HepG2 (cell line): ENCODE results near the gene SOX12. TPM values are rescaled to one million over a fixed set of nuclear protein-coding genes. Genes with fewer than 3 reads are reported as not detected.
A peak's percentile ranks its signal among the peaks of the same experiment; 100 is the strongest.

Experiments
- ATRX ChIP-seq: sonication (generic); formaldehyde crosslinking; IDR thresholded peaks from 2 replicates; pipeline ENCODE4 v1.4.0; 2020; ENCODE audit warnings: missing genetic modification reagents, borderline replicate concordance
- FOXA3 ChIP-seq: IDR thresholded peaks from 2 replicates; pipeline ENCODE4 v1.6.1; 2016; ENCODE audit warnings: missing genetic modification reagents, missing compliant biosample characterization
- IKZF5 ChIP-seq: IDR thresholded peaks from 2 replicates; pipeline ENCODE4 v1.6.1; 2018; ENCODE audit warnings: missing genetic modification reagents, mild to moderate bottlenecking, missing compliant biosample characterization
- MLLT10 ChIP-seq: sonication (generic); formaldehyde crosslinking; IDR thresholded peaks from 2 replicates; pipeline ENCODE4 v1.4.0; 2020; ENCODE audit warnings: missing genetic modification reagents
- NCOA2 ChIP-seq: sonication (generic); formaldehyde crosslinking; IDR thresholded peaks from 2 replicates; pipeline ENCODE4 v1.8.0; 2022; ENCODE audit warnings: inconsistent platforms
- SKIL ChIP-seq: sonication (generic); formaldehyde crosslinking; IDR thresholded peaks from 2 replicates; pipeline ENCODE4 v1.8.0; 2022; ENCODE audit warnings: missing genetic modification reagents, mild to moderate bottlenecking, moderate library complexity, borderline replicate concordance
- TIGD3 ChIP-seq: sonication (generic); formaldehyde crosslinking; IDR thresholded peaks from 2 replicates; pipeline ENCODE4 v1.5.1; 2020; ENCODE audit warnings: mild to moderate bottlenecking, missing genetic modification reagents, borderline replicate concordance
- U2AF1 ChIP-seq: fragments of 200-400 bp; formaldehyde crosslinking; optimal IDR thresholded peaks from 2 replicates; pipeline ENCODE3; 2017; ENCODE audit warnings: mild to moderate bottlenecking, low read depth, low read length
- ZBTB10 ChIP-seq: sonication (generic); formaldehyde crosslinking; IDR thresholded peaks from 2 replicates; pipeline ENCODE4 v1.4.0; 2020; ENCODE audit warnings: missing genetic modification reagents, borderline replicate concordance
- ZFP36 ChIP-seq: fragments of 150-350 bp; IDR thresholded peaks from 2 replicates; pipeline ENCODE4 v1.6.1; 2018; ENCODE audit warnings: borderline replicate concordance, low read length, low read depth; ENCODE audit not compliant: partially characterized antibody
- ZNF644 ChIP-seq: IDR thresholded peaks from 2 replicates; pipeline ENCODE4 v1.6.1; 2016; ENCODE audit warnings: low read depth
- ZNF737 ChIP-seq: sonication (generic); formaldehyde crosslinking; IDR thresholded peaks from 2 replicates; pipeline ENCODE4 v1.5.0; 2020; ENCODE audit warnings: missing genetic modification reagents, mild to moderate bottlenecking, borderline replicate concordance
- ZNF780A ChIP-seq: sonication (generic); formaldehyde crosslinking; IDR thresholded peaks from 2 replicates; pipeline ENCODE4 v1.8.0; 2022; ENCODE audit warnings: mild to moderate bottlenecking, missing genetic modification reagents, moderate library complexity
- polyA plus RNA-seq, 8 experiments: library from polyadenylated mRNA; depleted of rRNA in 3 of 8; stranded (reverse) in 7 of 8; unstranded in 1 of 8; fragments of >200 nt; fragmentation: Illumina TruSeq in 4 of 8; extraction: Trizol in 4 of 8; gene quantifications; 2 replicates each; pipeline versions ENCODE4 v1.2.1 to v1.2.3, GENCODE V29; 2011 to 2016; ENCODE audit warnings: low read depth in 4 of 8, missing spikeins in 1 of 8, mixed read lengths in 1 of 8; ENCODE audit not compliant: insufficient read depth in 1 of 8
- total RNA-seq, 5 experiments: library from RNA; depleted of rRNA; stranded (reverse); fragments of >200 nt; fragmentation: Illumina TruSeq; extraction: Trizol; gene quantifications; 2 replicates each; pipeline ENCODE4 v1.2.3, GENCODE V29; 2016; ENCODE audit warnings: low read depth in 1 of 5
- TF ChIP-seq, protein P1 (sequence below): sonication (generic); formaldehyde crosslinking; IDR thresholded peaks from 2 replicates; pipeline ENCODE4 v1.5.0; 2020; ENCODE audit warnings: missing genetic modification reagents, mild to moderate bottlenecking, borderline replicate concordance
- TF ChIP-seq, protein P2 (sequence below): sonication (generic); formaldehyde crosslinking; IDR thresholded peaks from 2 replicates; pipeline ENCODE4 v1.9.0; 2021; ENCODE audit warnings: missing genetic modification reagents, mild to moderate bottlenecking, borderline replicate concordance

SOX12 gene
- total and polyA plus RNA-seq, 2 of the 13 experiments (the other 11 are each of a cell fraction or from before 2014, with no cell fraction given): 10.0 to 18.7 TPM

DNA sequence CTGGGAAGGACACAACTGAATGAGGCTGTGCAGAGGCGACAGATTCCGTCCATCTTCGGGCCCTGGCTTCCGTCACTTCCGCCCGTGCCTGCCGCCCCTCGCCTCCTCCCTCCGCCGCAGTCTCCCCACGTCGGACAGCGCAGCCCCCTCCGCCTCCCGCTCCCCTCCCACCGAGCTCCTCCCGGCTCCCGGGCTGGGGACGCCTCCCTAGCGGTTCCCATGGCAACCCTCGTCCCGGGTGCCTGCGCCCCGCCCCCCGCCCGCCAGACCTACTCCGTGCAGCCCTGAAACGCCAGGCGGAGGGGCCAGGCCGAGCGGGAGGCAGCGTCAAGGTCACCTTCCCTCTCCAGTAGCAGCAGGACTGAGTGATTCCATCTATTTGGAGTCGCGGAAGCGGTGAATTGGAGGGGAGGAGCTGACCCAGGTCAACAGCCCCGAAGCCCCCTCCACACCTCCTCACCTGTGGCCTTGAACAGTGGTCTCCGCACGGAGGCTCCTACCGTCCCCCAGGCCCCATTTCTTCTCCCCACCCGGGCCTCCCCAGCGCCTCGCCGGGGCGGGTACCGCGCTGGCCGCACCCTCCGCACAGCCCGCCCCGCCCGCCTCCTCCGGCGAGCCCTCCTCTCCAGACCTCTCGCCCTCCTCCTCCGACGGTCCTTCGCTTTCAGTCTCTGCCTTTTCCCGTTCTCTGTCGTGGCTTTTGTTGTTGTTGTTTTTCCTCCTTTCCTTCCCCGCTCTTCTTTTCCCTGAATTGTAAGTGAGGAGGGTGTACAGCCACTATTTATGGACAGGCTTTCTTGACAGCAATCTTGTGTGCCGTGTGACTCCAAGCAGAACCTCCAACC lies 22.5 kb downstream of the SOX12 start (continued):
- TF ChIP-seq TIGD3 (CRISPR knock-in tag) (no peak), ATRX (CRISPR knock-in tag) (no peak), MLLT10 (CRISPR knock-in tag) (no peak), NCOA2 (CRISPR knock-in tag) (peak; percentile 93), ZNF737 (CRISPR knock-in tag) (no peak), ZNF644 (CRISPR knock-in tag) (peak; percentile 64), SKIL (CRISPR knock-in tag) (peak; percentile 96), U2AF1 (no peak), ZNF780A (CRISPR knock-in tag) (peak; percentile 91; the same call in 1 of the 2 replicates), ZBTB10 (CRISPR knock-in tag) (peak; percentile 80; the same call in 1 of the 2 replicates), IKZF5 (CRISPR knock-in tag) (peak; percentile 99), ZFP36 (peak; percentile 41), FOXA3 (peak; percentile 92)
- TF ChIP-seq, protein P1, sequence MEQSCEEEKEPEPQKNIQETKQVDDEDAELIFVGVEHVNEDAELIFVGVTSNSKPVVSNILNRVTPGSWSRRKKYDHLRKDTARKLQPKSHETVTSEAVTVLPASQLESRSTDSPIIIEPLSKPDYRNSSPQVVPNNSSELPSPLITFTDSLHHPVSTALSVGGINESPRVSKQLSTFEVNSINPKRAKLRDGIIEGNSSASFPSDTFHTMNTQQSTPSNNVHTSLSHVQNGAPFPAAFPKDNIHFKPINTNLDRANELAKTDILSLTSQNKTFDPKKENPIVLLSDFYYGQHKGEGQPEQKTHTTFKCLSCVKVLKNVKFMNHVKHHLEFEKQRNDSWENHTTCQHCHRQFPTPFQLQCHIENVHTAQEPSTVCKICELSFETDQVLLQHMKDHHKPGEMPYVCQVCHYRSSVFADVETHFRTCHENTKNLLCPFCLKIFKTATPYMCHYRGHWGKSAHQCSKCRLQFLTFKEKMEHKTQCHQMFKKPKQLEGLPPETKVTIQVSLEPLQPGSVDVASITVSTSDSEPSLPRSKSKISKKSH (CRISPR knock-in tag): peak; percentile 74; the same call in 1 of the 2 replicates
- TF ChIP-seq, protein P2, sequence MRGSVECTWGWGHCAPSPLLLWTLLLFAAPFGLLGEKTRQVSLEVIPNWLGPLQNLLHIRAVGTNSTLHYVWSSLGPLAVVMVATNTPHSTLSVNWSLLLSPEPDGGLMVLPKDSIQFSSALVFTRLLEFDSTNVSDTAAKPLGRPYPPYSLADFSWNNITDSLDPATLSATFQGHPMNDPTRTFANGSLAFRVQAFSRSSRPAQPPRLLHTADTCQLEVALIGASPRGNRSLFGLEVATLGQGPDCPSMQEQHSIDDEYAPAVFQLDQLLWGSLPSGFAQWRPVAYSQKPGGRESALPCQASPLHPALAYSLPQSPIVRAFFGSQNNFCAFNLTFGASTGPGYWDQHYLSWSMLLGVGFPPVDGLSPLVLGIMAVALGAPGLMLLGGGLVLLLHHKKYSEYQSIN (CRISPR knock-in tag): no peak
